ENCODE measurements around the gene GALR2.

Gene GALR2

GRCh38 chr17:76122431-76123190, 48.0 kb downstream of the GALR2 start:
- TF ChIP-seq NFRKB (IDR thresholded peaks at IDR 0.05) (no peak), PKNOX1 (IDR thresholded peaks at IDR 0.05) (no peak), BHLHE40 (IDR thresholded peaks at IDR 0.05; ENCODE audit: borderline replicate concordance) (no peak), L3MBTL2 (conservative IDR thresholded peaks at IDR 0.05) (no peak), FOXM1 (IDR thresholded peaks at IDR 0.05; ENCODE audit: borderline replicate concordance) (no peak), FOXA1 (IDR thresholded peaks at IDR 0.05) (no peak), ZNF384 (IDR thresholded peaks at IDR 0.05) (no peak), LEF1 (IDR thresholded peaks at IDR 0.05; ENCODE audit: borderline replicate concordance) (no peak), CTBP1 (IDR thresholded peaks at IDR 0.05; ENCODE audit: borderline replicate concordance) (no peak), TARDBP (IDR thresholded peaks at IDR 0.05) (no peak), FOXK2 (IDR thresholded peaks at IDR 0.05) (no peak), SP1 (IDR thresholded peaks at IDR 0.05) (no peak), SUZ12 (IDR thresholded peaks at IDR 0.05) (no peak), ARNT (IDR thresholded peaks at IDR 0.05) (no peak), ELF4 (IDR thresholded peaks at IDR 0.05) (no peak), HDGF (IDR thresholded peaks at IDR 0.05; ENCODE audit: borderline replicate concordance) (no peak)
- ChIA-PET POLR2A (no interaction called here), CTCF (interaction anchor here (0.6 to 2.0 kb wide), 4 partner anchors 12 to 156 kb away, joined by 6 to 17 read pairs (median 10); partner anchors contain the start of gene FOXJ1)
- no peak for DNase-seq (ENCODE audit: extremely low spot score)

- POLR2A ChIA-PET, result interaction anchor here (1.1 to 1.4 kb wide), 2 partner anchors 10 to 140 kb away, joined by 4 read pairs; no protein-coding TSS in a partner anchor
- CTCF ChIA-PET, result interaction anchor here (0.9 to 1.6 kb wide), 4 partner anchors 19 to 157 kb away, joined by 5 to 13 read pairs (median 6); partner anchors contain the start of gene FOXJ1
- TF ChIP-seq FOXM1 (IDR thresholded peaks at IDR 0.05; ENCODE audit: borderline replicate concordance) (no peak), BHLHE40 (IDR thresholded peaks at IDR 0.05; ENCODE audit: borderline replicate concordance) (no peak), ELF4 (IDR thresholded peaks at IDR 0.05) (no peak), FOXK2 (IDR thresholded peaks at IDR 0.05) (no peak), LEF1 (IDR thresholded peaks at IDR 0.05; ENCODE audit: borderline replicate concordance) (no peak), SUZ12 (IDR thresholded peaks at IDR 0.05) (no peak), SP1 (IDR thresholded peaks at IDR 0.05) (no peak), CTBP1 (IDR thresholded peaks at IDR 0.05; ENCODE audit: borderline replicate concordance) (no peak), ZNF384 (IDR thresholded peaks at IDR 0.05) (no peak), PKNOX1 (IDR thresholded peaks at IDR 0.05) (no peak), TARDBP (IDR thresholded peaks at IDR 0.05) (no peak), HDGF (IDR thresholded peaks at IDR 0.05; ENCODE audit: borderline replicate concordance) (no peak), ARNT (IDR thresholded peaks at IDR 0.05) (no peak), L3MBTL2 (conservative IDR thresholded peaks at IDR 0.05) (no peak), NFRKB (IDR thresholded peaks at IDR 0.05) (no peak), FOXA1 (IDR thresholded peaks at IDR 0.05) (no peak)
- no peak for DNase-seq (ENCODE audit: extremely low spot score)
These were observed 48.6 kb downstream of the GALR2 start for GRCh38 chr17:76123191-76123499.

- no peak for DNase-seq (ENCODE audit: extremely low spot score)
- TF ChIP-seq TARDBP (IDR thresholded peaks at IDR 0.05) (no peak), PKNOX1 (IDR thresholded peaks at IDR 0.05) (no peak), FOXK2 (IDR thresholded peaks at IDR 0.05) (no peak), L3MBTL2 (conservative IDR thresholded peaks at IDR 0.05) (no peak)
- ChIA-PET POLR2A (interaction anchor here (1.1 to 1.4 kb wide), 2 partner anchors 9 to 139 kb away, joined by 4 read pairs; no protein-coding TSS in a partner anchor), CTCF (interaction anchor here (0.9 to 1.6 kb wide), 7 partner anchors 18 to 160 kb away, joined by 3 to 13 read pairs (median 5); partner anchors contain the start of gene FOXJ1)
These were observed 49.4 kb downstream of the GALR2 start for GRCh38 chr17:76123749-76124581.

- POLR2A ChIA-PET, result interaction anchor here (1.4 kb wide), 1 partner anchor 138 kb away, joined by 4 read pairs; no protein-coding TSS in a partner anchor
- DNase-seq (ENCODE audit: extremely low spot score), result peak; percentile 61
- no peak for TF ChIP-seq FOXA1 (IDR thresholded peaks at IDR 0.05)
- TF ChIP-seq TARDBP (IDR thresholded peaks at IDR 0.05), result no peak
- TF ChIP-seq ARNT (IDR thresholded peaks at IDR 0.05), result no peak
- TF ChIP-seq ZNF384 (IDR thresholded peaks at IDR 0.05), result no peak
- TF ChIP-seq PKNOX1 (IDR thresholded peaks at IDR 0.05), result no peak
- no peak for TF ChIP-seq BHLHE40 (IDR thresholded peaks at IDR 0.05; ENCODE audit: borderline replicate concordance)
- TF ChIP-seq ELF4 (IDR thresholded peaks at IDR 0.05), result no peak
- no peak for TF ChIP-seq L3MBTL2 (conservative IDR thresholded peaks at IDR 0.05)
- no peak for TF ChIP-seq CTBP1 (IDR thresholded peaks at IDR 0.05; ENCODE audit: borderline replicate concordance)
- no peak for TF ChIP-seq LEF1 (IDR thresholded peaks at IDR 0.05; ENCODE audit: borderline replicate concordance)
- TF ChIP-seq SP1 (IDR thresholded peaks at IDR 0.05), result no peak
- TF ChIP-seq FOXK2 (IDR thresholded peaks at IDR 0.05), result no peak
- TF ChIP-seq SUZ12 (IDR thresholded peaks at IDR 0.05), result no peak
- TF ChIP-seq FOXM1 (IDR thresholded peaks at IDR 0.05; ENCODE audit: borderline replicate concordance), result no peak
- CTCF ChIA-PET, result interaction anchor here (0.6 to 2.9 kb wide), 11 partner anchors 10 to 274 kb away, joined by 3 to 26 read pairs (median 4); partner anchors contain the start of gene FOXJ1
These were observed 50.2 kb downstream of the GALR2 start for GRCh38 chr17:76124582-76125390.

All from HEK293T (cell line).